GM06990 (cell line): Measurements from ENCODE around the gene FBXL19.

Experiments
- DNase-seq: peaks from one replicate; pipeline ENCODE4 v3.0.0-alpha.2; 2011; ENCODE audit not compliant: insufficient read length; ENCODE audit errors: extremely low read depth
- H3K27me3 ChIP-seq: replicated peaks from 2 replicates; pipeline ENCODE4 v1.6.0; 2011; ENCODE audit warnings: low read length; ENCODE audit not compliant: control insufficient read depth, insufficient read depth
- H3K36me3 ChIP-seq: 2 replicates; pipeline ENCODE4 v1.5.1; 2011; ENCODE audit warnings: low read length; ENCODE audit not compliant: control insufficient read depth, insufficient read depth
- H3K4me3 ChIP-seq: replicated peaks from 2 replicates; pipeline ENCODE4 v1.5.1; 2011; ENCODE audit warnings: low read depth, mild to moderate bottlenecking, control low read depth, low read length
- TF ChIP-seq, protein P1 (sequence below): IDR thresholded peaks from 2 replicates; pipeline ENCODE4 v1.5.1; 2011; ENCODE audit warnings: low read length, control low read depth, mild to moderate bottlenecking, inconsistent platforms; ENCODE audit not compliant: insufficient read depth, poor library complexity, severe bottlenecking

The FBXL19 gene

DNA sequence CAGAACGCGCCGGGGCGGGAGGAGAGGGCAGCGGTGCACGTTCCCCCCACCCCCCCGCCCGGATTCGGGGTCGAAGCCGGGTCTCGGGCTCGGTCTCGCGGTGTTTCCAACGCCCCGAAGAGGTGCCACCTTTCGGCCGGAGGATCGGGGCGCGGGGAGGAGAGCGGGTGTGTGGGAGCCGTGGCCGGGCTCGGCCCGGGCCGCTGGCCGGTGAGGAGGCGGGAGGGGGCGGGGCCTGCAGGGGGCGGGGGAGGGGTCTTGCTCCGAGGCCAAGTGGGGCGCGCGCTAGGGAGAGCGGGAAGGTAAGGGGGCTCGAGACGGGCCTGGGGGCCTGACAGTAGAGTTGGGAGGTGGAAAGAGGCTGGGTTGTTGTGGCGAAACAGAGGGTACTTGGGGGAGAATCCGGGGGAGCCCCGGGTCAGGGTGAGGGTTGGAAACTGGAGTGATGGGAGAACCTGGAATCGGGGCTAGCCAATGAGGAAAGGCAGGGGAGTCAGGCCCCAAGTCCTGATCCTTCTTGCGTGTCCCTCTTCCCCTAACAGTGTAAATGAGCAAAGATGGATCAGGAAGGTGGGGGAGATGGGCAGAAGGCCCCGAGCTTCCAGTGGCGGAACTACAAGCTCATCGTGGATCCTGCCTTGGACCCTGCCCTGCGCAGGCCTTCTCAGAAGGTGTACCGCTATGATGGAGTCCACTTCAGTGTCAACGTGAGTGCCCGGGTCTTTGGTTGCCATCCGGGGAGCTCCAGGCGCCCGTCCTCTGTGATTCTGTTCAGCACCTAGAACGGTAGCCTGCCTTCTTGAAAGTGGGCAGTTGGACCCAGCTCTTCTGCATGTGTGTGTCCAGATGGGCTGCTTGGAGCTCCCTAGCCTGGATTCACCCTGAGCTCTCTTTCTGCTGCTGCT is 35.1 kb downstream of the FBXL19 start:
- TF ChIP-seq, protein P1, sequence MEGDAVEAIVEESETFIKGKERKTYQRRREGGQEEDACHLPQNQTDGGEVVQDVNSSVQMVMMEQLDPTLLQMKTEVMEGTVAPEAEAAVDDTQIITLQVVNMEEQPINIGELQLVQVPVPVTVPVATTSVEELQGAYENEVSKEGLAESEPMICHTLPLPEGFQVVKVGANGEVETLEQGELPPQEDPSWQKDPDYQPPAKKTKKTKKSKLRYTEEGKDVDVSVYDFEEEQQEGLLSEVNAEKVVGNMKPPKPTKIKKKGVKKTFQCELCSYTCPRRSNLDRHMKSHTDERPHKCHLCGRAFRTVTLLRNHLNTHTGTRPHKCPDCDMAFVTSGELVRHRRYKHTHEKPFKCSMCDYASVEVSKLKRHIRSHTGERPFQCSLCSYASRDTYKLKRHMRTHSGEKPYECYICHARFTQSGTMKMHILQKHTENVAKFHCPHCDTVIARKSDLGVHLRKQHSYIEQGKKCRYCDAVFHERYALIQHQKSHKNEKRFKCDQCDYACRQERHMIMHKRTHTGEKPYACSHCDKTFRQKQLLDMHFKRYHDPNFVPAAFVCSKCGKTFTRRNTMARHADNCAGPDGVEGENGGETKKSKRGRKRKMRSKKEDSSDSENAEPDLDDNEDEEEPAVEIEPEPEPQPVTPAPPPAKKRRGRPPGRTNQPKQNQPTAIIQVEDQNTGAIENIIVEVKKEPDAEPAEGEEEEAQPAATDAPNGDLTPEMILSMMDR, result no peak

DNA sequence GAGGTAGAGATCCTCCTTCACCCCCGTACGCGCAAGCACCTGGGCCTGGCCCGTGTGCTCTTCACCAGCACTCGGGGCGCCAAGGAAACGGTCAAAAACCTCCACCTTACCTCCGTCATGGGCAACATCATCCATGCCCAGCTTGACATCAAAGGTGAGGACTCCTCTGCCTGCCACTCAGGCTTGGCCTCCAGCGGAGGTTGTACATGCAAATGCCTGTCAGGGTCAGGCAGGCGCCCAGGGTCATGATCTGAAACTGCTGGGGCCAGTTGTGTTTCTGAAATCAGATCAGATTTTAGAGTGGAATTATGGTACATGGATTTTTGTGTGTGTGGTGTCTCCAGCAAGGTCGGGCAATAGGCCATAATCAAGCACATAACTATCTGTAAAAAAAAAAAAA is 38.0 kb downstream of the FBXL19 start:
- no peak overlapping the region for H3K4me3 ChIP-seq
- TF ChIP-seq, protein P1, result no peak
- no peaks in the 10 kb centered on the region for H3K27me3 ChIP-seq
- no peak for DNase-seq
- peaks cover 27% of the 10 kb centered on the region for H3K36me3 ChIP-seq

More for the DNA sequence above, 35.1 kb downstream of the FBXL19 start:
- Histone ChIP-seq H3K4me3 (peak overlapping the region; percentile 86), H3K36me3 (peaks cover 17% of the 10 kb centered on the region), H3K27me3 (no peaks in the 10 kb centered on the region)
- no peak for DNase-seq

DNA sequence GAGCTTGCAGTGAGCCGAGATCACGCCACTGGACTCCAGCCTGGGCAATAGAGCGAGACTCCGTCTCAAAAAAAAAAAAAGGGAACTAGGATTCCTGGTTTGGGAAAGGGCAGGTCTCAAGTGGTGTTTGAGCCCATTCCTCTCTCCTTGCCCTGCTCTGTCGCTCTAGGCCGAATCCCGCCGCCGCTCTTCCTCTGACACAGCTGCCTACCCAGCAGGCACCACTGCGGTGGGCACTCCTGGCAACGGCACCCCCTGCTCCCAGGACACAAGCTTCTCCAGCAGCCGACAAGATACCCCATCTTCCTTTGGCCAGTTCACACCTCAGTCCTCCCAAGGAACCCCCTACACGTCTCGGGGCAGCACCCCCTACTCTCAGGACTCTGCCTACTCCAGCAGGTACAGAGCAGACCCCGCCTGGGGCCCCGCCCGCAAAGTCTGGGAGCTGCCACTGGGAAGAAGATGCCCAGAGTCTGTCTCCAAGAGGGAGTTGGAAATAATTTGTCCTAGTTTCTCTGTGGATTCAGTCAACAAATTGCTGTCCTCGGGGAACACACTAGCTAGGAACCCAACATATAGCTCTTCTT is 40.6 kb downstream of the FBXL19 start:
- H3K27me3 ChIP-seq, result no peaks in the 10 kb centered on the region
- peaks cover 40% of the 10 kb centered on the region for H3K36me3 ChIP-seq
- TF ChIP-seq, protein P1, result no peak
- no peak for DNase-seq
- no peak overlapping the region for H3K4me3 ChIP-seq

DNA sequence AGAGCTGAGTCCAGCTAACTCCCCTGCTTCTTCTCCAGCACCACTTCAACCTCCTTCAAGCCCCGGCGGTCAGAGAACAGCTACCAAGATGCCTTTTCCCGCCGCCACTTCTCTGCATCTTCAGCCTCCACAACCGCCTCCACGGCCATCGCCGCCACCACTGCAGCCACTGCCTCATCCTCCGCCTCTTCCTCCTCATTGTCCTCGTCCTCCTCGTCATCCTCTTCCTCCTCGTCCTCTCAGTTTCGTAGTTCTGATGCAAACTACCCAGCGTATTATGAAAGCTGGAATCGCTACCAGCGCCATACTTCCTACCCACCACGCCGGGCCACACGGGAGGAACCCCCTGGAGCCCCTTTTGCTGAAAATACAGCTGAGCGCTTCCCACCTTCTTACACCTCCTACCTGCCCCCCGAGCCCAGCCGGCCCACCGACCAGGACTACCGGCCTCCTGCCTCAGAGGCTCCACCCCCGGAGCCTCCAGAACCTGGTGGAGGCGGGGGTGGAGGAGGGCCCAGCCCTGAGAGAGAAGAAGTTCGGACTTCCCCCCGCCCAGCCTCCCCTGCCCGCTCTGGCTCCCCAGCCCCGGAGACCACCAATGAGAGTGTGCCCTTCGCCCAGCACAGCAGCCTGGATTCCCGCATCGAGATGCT is 41.3 kb downstream of the FBXL19 start:
- Histone ChIP-seq H3K36me3 (peaks cover 42% of the 10 kb centered on the region), H3K4me3 (no peak overlapping the region), H3K27me3 (no peaks in the 10 kb centered on the region)
- no peak for DNase-seq
- TF ChIP-seq, protein P1, result no peak

DNA sequence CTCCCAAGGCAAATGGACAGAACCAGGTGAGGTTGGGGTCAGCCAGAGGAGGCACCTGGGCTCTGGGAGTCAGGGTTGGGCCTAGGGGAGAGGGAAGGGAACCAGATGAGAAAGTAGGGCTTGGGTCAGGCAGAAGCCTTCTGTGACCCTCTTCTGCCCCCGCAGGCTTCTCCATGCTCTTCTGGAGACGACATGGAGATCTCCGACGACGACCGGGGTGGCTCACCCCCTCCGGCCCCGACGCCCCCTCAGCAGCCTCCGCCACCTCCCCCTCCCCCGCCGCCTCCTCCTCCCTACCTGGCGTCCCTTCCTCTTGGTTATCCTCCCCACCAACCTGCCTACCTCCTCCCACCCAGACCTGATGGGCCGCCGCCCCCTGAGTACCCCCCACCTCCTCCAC is 42.1 kb downstream of the FBXL19 start:
- Histone ChIP-seq H3K27me3 (no peaks in the 10 kb centered on the region), H3K36me3 (peaks cover 38% of the 10 kb centered on the region), H3K4me3 (no peak overlapping the region)
- TF ChIP-seq, protein P1, result no peak
- no peak for DNase-seq
